Stomach (tissue), 4 donors: Measurements from ENCODE around the gene RBM25.

Experiments used
- POLR2A ChIP-seq, 4 donors: fragments of 450-650 bp; IDR thresholded peaks; one replicate each; pipeline ENCODE4 v1.6.1; 2016; ENCODE audit warnings: antibody characterized with exemption in 4 of 4, control low read depth in 2 of 4, mild to moderate bottlenecking in 1 of 4, moderate library complexity in 1 of 4
- TF ChIP-seq, protein P1 (sequence below), 7 experiments: fragments of 450-650 bp in 4 of 7; fragments of 200-600 bp in 3 of 7; sonication (generic) in 3 of 7; IDR thresholded peaks; one replicate each; pipeline ENCODE4 v1.5.1; 2016 to 2019; ENCODE audit warnings: antibody characterized with exemption in 7 of 7, control low read depth in 2 of 7, mild to moderate bottlenecking in 1 of 7

DNA sequence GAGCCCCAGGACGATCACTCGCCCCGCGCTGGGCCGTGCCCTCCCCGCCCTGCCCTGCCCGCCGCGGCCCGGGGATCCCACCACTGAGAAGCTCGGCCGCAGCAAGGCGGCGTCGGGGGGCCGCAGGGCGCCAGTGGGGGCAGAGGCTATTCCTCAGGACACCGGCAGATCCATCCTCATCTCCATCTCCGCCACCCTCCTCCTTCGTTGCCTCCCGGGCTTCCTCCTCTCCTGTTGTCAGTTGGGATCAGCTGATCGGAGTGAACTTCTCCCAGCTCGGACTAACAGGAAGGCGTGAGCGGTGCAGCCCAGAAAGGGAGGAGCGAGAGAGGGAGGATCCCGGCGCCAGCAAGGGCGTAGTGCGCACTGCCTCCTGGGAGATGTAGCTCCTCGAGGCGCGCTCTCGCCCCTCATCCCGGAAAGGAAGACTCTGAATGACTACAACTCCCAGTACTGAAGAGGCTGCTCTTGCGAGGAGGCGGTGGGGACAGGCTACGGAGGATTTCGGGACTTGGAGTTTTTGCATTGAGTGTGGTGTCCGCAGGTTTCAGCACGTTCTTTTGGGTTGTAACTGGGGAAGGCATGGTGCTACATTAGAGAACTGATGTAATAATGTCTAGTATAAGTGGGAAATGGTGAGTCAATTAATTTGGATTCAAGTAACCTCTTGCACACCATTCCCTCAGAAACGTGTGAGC is 31.3 kb upstream of the RBM25 start, which contains the start of gene ZFYVE1:
- peak in 1 of 4 donors; percentile 38 for TF ChIP-seq POLR2A (IDR thresholded peaks at IDR 0.05)
- TF ChIP-seq, protein P1, sequence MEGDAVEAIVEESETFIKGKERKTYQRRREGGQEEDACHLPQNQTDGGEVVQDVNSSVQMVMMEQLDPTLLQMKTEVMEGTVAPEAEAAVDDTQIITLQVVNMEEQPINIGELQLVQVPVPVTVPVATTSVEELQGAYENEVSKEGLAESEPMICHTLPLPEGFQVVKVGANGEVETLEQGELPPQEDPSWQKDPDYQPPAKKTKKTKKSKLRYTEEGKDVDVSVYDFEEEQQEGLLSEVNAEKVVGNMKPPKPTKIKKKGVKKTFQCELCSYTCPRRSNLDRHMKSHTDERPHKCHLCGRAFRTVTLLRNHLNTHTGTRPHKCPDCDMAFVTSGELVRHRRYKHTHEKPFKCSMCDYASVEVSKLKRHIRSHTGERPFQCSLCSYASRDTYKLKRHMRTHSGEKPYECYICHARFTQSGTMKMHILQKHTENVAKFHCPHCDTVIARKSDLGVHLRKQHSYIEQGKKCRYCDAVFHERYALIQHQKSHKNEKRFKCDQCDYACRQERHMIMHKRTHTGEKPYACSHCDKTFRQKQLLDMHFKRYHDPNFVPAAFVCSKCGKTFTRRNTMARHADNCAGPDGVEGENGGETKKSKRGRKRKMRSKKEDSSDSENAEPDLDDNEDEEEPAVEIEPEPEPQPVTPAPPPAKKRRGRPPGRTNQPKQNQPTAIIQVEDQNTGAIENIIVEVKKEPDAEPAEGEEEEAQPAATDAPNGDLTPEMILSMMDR (IDR thresholded peaks at IDR 0.05): no peak
